22Rv1 (cell line): ENCODE data around the gene TCF7L1.

Source experiments
- ZFX ChIP-seq: fragments of 450-650 bp; IDR thresholded peaks from 2 replicates; pipeline ENCODE4 v1.6.1; 2017; ENCODE audit warnings: antibody characterized with exemption, borderline replicate concordance
- TF ChIP-seq, protein P1 (sequence below): fragments of 450-650 bp; IDR thresholded peaks from 2 replicates; pipeline ENCODE4 v1.5.1; 2017; ENCODE audit warnings: mild to moderate bottlenecking

DNA sequence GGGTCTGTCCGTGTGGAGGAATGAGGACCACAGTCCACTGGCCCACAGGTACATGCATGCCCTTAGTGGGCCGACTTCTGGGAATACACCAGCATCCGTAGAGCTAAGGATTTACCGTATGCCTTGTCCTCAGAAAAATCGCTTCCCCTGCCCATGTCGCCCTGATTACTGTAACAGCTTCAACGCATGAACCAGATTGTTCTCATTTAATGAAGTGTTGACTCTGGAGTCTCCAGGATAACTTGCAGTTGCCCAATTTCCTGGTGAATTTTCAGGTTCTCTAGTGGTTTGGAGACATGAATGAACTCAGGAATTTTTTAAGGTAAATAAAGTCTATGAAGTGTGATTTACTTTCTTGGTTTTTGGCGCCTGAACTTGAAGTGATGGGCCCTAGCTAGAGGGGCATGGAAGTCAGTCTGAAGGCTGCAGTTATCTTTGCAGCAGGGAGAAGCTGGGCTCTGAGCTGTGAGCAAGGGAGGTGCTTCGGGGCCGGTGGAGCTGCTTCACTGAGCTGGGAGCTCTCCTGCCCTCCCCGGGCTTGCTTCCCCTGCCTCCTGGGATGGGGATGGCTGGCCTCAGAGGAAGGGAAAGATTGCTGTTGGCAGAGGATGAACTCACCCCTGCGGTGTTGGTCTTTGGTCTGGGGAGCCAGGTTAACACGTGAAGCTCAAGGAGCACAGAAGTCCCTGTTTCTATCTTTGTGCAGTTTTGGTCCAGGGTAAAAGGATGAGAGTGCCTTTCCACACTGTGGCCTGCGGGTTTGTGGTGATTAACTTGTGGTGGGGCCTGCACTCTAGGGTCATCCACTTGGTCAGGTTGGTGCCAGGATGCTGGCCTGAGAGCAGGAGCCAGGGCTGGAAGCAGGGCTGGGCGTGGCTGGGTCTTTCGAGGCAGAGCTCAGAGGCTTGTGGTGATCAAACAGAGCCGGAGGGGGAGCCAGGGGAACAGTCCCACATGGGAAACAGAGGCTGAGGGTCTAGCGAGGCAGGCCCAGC, 28.1 kb downstream of the TCF7L1 start:
- TF ChIP-seq, protein P1, sequence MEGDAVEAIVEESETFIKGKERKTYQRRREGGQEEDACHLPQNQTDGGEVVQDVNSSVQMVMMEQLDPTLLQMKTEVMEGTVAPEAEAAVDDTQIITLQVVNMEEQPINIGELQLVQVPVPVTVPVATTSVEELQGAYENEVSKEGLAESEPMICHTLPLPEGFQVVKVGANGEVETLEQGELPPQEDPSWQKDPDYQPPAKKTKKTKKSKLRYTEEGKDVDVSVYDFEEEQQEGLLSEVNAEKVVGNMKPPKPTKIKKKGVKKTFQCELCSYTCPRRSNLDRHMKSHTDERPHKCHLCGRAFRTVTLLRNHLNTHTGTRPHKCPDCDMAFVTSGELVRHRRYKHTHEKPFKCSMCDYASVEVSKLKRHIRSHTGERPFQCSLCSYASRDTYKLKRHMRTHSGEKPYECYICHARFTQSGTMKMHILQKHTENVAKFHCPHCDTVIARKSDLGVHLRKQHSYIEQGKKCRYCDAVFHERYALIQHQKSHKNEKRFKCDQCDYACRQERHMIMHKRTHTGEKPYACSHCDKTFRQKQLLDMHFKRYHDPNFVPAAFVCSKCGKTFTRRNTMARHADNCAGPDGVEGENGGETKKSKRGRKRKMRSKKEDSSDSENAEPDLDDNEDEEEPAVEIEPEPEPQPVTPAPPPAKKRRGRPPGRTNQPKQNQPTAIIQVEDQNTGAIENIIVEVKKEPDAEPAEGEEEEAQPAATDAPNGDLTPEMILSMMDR: no peak
- TF ChIP-seq ZFX: no peak
